Colon (tissue), 2 donors: ENCODE measurements around the gene AKAP11.

ENCODE experiments used
- FAIRE-seq: peaks from 2 replicates; lab custom pipeline; 2012; peaks lifted over from hg19 to GRCh38; lab: Jason Lieb, UNC
- donor health status: control.
- donor health status: control.

The AKAP11 gene

DNA sequence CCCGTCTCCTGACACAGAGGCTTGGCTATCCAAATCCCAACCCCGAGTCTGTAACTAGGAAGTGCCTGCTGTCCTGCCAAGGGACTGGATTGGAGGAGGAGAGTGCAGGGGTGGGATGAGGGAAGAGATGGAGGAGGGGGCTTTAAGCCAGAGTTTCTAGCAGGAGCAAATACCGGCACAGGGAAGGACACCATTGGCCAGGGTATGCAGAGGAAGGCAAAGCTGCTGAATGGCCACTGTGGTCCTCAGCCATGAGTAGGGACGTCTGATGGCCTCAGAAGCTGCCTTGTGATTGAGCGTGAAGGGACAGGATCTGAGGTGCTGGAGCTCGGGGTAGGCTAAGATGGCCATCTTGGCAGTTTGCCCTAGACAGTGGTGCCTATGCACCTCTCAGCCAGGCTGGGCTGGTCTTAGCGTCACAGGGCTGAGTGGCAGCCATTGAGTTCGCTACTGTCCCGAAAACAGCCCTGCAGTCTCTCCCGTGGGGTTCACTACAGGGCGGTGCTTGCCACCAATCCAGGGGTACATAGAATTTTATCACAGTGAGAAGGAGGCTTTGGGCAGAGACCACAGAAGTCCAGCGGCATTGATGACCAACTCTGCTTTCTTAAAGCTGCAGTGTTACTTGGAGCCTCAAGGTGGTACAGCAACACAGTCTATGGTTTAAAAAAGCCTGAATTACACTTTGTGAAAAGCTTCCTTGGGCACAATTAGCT lies 61.8 kb downstream of the AKAP11 start:
- FAIRE-seq = no peak

DNA sequence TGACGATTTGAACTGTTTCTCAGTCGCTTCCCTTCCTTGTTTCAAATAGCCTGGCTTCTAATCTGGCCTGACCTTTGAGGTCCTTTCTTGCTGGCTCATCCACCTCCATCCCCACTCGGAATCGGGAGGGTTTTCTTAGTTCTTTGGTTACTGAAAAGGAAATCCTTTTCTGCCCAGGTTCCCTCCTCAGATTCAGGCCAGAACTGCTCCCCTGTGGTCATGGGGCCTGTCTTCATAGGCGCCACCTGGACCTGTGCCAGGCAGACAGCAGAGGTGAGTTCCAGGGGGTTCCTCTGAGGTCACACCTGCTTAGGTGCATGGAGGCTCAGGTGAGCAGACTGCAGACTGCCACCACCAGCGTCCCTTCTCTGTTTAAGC lies 62.4 kb downstream of the AKAP11 start:
- no peak for FAIRE-seq

GRCh38 chr13:42337808-42338600 lies 66.1 kb downstream of the AKAP11 start:
- FAIRE-seq = no peak

DNA sequence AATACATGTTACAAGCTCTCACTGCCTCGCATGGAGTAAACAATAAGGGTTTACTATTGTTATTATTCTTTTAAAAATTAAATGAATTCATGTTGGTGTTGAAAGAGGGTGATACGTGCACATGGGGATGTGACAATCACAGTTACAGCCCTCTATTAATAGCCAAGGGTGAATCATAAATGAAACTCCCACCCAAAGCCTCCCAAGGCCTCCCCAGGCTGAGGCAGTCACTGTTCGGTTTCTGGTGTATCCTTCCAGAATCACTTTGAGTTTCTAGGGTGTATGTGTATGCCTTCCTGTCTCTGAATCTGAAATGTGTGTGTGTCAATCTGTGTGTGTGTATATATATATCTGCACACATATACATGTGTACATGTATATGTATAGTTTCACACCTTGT lies 73.4 kb downstream of the AKAP11 start:
- no peak for FAIRE-seq

DNA sequence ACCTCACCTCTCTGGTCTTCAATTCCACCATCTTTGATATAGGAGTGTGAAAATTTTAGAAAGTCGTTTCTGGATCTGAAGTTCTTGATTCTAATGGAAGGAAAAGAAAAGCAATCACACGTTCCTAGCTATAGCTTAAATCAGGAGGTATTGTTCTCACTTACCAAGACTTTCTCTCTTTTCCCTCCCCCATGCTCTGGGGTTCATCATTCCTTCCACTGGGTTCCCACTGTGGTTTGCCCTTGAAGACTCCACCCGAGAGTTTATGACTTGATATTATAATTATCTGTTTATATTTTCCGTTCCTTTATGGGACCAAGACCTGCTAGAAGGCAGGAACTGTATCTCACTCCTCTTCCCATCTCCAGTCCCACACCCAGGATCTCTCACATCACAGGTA lies 76.6 kb downstream of the AKAP11 start:
- no peak for FAIRE-seq

DNA sequence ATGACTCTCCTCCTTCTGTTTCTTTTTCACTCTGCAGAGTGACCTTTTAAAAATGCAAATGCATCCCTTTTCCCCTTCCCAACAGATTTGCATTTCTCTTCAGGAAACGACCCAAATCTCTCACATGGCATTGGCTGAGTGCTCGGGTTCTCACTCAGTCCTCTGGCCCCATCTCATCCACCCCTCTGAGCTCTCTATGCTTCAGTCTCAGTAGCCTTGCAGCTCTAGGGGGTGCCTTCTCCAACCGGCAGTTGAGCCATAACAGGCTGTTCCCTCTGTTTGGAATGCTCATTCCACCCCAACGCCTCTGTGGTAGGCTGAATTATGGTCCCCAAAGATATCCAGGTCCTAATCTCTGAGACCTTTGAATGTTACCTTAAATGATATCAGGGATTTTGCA lies 78.2 kb downstream of the AKAP11 start:
- FAIRE-seq = no peak

DNA sequence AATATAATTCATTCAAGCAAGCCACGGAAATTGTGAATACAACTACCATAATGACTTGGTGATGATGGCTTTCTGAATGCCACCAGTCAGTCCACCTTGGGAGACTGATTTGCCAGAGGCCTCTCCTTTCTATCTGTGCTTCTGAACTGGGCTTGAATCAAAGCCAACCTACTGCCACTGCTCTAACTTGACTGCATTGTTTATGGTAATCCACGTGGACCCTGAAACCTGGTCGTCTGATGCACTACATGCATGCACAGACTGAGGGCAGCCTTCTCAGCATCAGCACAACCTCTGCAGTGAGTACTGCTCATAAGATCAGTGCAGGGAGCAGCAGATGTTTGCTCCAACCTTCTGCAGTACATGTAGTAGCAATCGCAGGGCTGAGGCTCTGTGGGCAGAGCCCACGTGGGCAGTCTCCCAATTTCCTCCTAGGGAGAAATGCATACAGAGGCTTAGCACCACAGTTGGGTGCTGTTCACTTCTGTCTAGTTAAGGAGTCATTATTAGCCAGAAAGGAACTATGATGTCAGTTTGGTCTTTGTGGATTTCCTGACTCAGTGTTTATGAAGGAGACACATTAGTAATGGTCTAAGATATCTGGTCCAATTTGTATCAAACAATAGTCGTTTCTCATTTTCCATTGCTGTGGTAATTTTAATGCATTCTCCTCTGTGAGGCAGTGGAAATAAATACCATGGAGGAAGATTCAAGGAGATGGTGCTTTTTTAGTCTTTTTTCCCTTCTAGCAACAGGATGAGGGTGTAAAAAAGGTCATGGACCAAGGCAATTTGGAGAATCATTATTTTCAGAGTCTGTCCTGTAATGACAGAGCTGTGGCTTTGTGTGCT lies 82.5 kb downstream of the AKAP11 start:
- FAIRE-seq = no peak

DNA sequence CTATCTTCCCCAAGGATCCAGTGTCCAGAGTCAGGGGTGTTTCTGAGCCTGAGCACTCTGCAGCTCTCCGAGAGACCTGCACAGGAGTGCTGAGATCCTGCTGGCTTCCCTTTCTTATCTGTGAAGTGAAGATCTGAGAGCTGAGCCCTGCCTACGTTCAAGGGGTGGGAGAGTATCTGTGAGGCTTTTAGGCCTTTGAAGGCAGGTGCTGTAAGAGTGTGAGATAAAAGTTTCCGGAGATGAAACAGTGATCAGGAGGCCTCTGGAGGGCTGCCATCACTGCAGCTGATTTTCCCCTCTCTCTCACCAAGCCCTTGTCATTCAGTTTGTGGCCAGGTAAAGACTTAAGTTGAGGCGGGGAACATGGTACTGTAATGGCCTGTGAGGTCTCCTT lies 83.1 kb downstream of the AKAP11 start:
- FAIRE-seq = no peak

DNA sequence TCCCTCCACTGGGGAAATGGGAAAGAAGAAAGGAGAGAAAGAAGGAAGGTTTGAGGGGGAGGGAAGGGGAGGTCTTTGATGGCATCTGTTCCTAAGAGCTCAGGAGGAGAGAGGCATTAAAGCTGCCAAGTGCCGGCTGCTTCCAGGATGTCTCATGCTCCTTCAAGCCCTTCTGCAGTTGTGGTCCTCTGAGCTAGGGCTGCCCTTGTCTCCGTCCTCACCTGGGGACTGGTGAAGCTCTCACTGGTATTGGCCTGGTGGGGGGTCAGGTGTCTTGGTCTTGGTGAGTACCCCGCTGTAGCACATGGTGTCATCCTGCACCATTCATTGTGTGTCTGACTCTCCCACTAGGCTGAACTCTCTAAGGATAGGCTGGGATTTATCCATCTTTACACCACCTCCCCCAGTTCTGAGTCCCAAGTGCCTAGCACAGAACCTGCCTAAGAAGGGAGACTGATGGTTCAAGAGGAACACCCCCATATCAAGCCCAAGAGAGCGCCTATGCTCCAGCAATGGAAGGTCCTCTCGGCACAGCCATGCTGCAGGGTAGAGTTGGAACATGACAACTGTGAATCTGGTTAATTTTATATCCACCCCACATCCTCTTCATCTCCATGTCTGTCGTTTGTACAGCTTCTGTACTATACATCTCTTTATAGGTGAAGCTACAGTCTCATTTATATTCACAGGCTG lies 83.7 kb downstream of the AKAP11 start:
- FAIRE-seq = no peak

DNA sequence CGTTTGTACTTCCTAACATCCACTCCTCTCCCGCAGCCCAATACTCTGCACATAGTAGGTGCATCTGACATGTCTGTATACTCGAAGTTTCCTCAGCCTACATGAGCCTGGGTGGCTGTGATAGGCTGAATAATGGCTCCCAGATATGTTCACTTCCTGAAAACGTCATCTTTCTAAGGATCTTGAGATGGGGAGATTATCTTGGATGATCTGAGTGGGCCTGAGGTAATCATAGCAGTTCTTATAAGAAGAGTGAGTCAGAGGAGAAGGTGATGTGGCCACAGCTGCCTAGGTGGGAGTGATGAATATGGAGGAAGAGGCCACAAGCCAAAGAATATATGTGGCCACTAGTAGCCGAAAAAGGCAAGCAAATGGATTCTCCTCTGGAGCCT lies 84.2 kb downstream of the AKAP11 start:
- FAIRE-seq = no peak

- FAIRE-seq = no peak
Observed at GRCh38 chr13:42360046-42360574, 88.2 kb downstream of the AKAP11 start.

GRCh38 chr13:42361701-42362100 lies 89.7 kb downstream of the AKAP11 start:
- FAIRE-seq = no peak

GRCh38 chr13:42363941-42364612 lies 92.1 kb downstream of the AKAP11 start:
- no peak for FAIRE-seq

DNA sequence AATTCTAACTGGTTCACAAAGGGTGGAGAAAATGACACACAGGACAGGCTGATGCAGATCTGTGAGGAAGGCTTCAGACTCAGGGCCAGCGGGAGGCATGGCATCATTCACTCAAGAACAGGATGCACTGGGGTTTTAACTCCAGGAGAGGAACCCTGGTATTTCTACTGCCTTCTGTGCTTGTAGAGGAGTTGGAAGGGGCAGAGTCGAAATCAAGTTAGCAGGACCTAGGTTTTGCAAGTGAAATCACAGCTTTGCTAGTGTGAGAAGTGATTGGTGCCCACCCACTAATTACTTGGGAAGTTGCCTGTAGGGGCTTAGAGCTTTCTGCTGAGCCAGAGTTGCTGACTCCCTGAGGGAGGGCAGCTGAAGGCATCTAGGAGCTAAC lies 92.7 kb downstream of the AKAP11 start:
- no peak for FAIRE-seq

- FAIRE-seq = no peak
Observed at GRCh38 chr13:42367831-42368230, 95.9 kb downstream of the AKAP11 start.

DNA sequence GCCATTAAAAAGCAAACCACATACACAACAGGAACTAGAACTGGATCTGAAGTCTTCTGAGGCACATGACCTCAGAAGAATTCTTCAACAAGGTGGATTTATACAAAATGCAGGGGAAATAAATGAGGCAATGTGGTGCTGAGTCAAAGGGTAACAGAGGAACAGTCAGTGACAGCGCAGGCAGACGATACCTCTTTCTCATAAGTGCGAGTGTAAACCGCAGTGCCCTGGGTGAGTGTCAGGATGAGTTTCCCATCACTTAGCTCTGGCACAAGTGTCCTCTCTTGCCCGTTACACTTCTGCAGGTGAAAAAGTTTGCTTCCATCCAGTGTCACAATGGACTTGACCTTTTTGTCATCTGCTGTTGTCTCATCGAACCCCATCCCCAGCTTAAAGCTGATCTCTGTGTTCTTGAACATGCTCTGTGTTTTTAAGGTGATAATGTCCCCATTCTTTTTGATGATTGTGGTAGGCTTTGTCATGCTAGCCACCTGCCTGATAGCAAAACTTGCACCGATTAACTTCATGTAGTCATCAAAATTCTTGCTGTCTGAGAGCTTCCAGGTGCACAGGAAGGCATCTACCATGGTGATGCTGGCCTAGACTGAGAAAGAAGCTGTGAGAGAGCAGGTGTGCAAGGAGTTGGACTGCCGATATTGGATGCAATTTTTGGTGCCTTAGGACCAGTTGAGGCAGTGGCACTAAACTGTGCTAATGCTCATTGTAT lies 97.3 kb downstream of the AKAP11 start:
- no peak for FAIRE-seq

GRCh38 chr13:42370229-42370628 lies 98.3 kb downstream of the AKAP11 start:
- FAIRE-seq = no peak
